ENCODE data around the gene ACSM4.

DNA sequence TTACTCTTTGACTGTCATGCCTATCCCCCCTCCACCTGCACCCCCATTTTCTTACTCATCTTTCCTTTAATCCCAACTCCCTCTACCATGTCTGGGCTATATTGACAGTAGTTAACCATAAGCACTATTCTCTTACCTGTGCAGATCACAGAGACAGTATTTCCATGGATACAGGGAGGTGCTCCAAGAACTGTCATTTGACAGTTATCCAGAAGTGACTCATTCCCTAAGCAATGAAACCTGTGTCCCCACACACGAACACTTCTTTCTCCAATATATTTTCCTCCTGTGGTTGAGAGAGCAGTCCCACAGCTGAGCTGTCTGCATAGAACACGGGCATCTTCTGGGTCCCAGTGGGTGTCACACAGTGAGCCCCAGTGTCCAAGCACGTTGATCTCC lies 71.3 kb downstream of the ACSM4 start:
- TF ChIP-seq JUND (IDR thresholded peaks at IDR 0.05) (no peak), RAD21 (IDR thresholded peaks at IDR 0.05) (no peak), EGR1 (IDR thresholded peaks at IDR 0.05; ENCODE audit: low read depth in 2 of 2) (no peak), YY1 (IDR thresholded peaks at IDR 0.05) (no peak), NR2F2 (IDR thresholded peaks at IDR 0.05) (no peak)
- TF ChIP-seq, protein P1, sequence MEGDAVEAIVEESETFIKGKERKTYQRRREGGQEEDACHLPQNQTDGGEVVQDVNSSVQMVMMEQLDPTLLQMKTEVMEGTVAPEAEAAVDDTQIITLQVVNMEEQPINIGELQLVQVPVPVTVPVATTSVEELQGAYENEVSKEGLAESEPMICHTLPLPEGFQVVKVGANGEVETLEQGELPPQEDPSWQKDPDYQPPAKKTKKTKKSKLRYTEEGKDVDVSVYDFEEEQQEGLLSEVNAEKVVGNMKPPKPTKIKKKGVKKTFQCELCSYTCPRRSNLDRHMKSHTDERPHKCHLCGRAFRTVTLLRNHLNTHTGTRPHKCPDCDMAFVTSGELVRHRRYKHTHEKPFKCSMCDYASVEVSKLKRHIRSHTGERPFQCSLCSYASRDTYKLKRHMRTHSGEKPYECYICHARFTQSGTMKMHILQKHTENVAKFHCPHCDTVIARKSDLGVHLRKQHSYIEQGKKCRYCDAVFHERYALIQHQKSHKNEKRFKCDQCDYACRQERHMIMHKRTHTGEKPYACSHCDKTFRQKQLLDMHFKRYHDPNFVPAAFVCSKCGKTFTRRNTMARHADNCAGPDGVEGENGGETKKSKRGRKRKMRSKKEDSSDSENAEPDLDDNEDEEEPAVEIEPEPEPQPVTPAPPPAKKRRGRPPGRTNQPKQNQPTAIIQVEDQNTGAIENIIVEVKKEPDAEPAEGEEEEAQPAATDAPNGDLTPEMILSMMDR (IDR thresholded peaks at IDR 0.05; ENCODE audit: low read depth, low read length, missing input control) = no peak
- TF ChIP-seq, protein P2, sequence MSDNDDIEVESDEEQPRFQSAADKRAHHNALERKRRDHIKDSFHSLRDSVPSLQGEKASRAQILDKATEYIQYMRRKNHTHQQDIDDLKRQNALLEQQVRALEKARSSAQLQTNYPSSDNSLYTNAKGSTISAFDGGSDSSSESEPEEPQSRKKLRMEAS (IDR thresholded peaks at IDR 0.05) = no peak
- TF ChIP-seq, protein P3, sequence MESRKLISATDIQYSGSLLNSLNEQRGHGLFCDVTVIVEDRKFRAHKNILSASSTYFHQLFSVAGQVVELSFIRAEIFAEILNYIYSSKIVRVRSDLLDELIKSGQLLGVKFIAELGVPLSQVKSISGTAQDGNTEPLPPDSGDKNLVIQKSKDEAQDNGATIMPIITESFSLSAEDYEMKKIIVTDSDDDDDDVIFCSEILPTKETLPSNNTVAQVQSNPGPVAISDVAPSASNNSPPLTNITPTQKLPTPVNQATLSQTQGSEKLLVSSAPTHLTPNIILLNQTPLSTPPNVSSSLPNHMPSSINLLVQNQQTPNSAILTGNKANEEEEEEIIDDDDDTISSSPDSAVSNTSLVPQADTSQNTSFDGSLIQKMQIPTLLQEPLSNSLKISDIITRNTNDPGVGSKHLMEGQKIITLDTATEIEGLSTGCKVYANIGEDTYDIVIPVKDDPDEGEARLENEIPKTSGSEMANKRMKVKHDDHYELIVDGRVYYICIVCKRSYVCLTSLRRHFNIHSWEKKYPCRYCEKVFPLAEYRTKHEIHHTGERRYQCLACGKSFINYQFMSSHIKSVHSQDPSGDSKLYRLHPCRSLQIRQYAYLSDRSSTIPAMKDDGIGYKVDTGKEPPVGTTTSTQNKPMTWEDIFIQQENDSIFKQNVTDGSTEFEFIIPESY (IDR thresholded peaks at IDR 0.05) = no peak
- TF ChIP-seq, protein P4, sequence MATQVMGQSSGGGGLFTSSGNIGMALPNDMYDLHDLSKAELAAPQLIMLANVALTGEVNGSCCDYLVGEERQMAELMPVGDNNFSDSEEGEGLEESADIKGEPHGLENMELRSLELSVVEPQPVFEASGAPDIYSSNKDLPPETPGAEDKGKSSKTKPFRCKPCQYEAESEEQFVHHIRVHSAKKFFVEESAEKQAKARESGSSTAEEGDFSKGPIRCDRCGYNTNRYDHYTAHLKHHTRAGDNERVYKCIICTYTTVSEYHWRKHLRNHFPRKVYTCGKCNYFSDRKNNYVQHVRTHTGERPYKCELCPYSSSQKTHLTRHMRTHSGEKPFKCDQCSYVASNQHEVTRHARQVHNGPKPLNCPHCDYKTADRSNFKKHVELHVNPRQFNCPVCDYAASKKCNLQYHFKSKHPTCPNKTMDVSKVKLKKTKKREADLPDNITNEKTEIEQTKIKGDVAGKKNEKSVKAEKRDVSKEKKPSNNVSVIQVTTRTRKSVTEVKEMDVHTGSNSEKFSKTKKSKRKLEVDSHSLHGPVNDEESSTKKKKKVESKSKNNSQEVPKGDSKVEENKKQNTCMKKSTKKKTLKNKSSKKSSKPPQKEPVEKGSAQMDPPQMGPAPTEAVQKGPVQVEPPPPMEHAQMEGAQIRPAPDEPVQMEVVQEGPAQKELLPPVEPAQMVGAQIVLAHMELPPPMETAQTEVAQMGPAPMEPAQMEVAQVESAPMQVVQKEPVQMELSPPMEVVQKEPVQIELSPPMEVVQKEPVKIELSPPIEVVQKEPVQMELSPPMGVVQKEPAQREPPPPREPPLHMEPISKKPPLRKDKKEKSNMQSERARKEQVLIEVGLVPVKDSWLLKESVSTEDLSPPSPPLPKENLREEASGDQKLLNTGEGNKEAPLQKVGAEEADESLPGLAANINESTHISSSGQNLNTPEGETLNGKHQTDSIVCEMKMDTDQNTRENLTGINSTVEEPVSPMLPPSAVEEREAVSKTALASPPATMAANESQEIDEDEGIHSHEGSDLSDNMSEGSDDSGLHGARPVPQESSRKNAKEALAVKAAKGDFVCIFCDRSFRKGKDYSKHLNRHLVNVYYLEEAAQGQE (IDR thresholded peaks at IDR 0.05) = no peak

Data from liver (tissue), 3 donors.